GM19324 (cell line): ENCODE data around the gene PCSK6.

Experiments
- ATAC-seq: cut with Tn5 transposase; IDR thresholded peaks from one replicate; pipeline ENCODE4 v1.9.1; 2021; ENCODE audit warnings: mild to moderate bottlenecking, moderate library complexity; ENCODE audit not compliant: unreplicated experiment, low FRiP score

The PCSK6 gene

GRCh38 chr15:101320501-101321052 lies 168.9 kb downstream of the PCSK6 start:
- no peak for ATAC-seq

DNA sequence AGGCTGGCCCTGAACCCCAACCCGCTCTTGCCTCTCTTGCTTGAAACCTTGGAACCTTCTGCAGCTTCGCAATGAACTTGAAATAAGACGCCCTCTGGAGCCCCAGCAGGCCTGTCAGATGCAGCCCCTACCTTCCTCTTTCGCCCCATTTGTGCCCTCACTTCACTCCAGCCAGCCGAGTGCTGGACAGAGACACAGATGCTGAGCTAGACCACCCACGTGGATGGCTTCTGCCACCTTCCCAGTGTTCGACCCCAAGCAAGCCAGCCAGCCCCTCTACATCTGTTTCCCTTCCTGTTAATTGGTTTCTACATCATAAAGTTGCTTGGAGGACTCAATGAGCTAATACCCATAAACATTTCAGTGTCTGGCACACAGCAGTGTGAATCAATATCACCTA lies 170.7 kb downstream of the PCSK6 start:
- ATAC-seq, result no peak

DNA sequence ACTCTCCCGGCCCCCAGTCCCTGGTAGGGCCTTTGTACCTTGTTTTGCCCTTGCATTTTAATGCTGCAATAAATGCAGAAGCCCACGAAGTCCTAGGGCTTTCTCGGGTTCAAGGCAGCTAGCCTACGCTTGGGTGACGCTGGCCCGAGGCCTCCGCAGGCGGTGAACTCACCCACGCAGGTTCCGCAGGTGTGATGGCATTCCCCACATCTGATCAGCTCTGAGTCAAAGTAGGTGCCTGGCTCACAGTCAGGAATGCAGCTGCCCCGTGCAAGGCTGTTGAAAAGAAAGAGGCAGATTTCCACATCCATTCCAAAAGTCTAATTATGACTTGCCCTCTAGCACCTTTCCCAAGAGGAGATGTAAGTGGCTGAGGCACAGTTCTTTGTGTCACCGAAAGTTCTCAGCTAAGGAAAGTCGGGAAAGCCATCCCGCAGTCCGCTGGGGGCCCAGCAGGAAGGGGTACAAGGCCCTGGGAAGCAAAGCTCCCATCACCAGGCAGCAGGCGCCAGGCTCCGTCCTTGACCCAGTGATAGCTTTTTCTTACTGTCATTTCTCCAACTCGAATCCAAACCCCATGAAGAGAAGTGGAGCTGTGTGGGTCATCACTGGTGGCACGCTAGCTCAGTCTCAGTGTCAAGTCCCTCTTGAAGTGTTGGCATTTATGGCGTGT lies 171.2 kb downstream of the PCSK6 start:
- ATAC-seq, result no peak

DNA sequence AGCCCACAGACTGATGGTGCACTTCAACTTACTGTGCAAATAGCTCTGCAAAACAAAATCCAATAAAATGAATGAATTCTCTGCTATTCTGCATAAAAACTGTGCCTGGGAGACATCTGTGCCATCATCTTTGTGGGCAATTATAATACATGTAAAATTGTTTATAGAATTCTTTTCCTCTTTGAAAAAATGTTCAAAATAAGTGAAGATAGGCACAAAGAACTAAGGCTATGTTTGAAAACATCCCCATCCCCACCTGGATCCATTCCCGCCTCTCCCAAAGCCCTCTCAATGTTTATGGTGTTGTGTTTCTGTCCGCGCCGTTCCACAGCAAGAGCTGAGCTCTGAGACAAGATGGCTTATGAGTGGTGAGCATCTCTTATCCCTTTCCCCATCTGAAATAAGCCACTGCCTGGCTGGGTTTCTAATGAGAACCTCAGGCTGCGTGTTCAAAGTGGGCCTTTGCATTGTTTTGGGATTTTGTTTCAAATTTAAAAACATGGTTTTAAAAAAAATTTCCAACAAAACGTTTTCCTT lies 172.1 kb downstream of the PCSK6 start:
- ATAC-seq, result no peak

- ATAC-seq, result no peak
Measured at GRCh38 chr15:101316529-101316928, 173.0 kb downstream of the PCSK6 start.

- no peak for ATAC-seq
Measured at GRCh38 chr15:101315736-101316135, 173.8 kb downstream of the PCSK6 start.

DNA sequence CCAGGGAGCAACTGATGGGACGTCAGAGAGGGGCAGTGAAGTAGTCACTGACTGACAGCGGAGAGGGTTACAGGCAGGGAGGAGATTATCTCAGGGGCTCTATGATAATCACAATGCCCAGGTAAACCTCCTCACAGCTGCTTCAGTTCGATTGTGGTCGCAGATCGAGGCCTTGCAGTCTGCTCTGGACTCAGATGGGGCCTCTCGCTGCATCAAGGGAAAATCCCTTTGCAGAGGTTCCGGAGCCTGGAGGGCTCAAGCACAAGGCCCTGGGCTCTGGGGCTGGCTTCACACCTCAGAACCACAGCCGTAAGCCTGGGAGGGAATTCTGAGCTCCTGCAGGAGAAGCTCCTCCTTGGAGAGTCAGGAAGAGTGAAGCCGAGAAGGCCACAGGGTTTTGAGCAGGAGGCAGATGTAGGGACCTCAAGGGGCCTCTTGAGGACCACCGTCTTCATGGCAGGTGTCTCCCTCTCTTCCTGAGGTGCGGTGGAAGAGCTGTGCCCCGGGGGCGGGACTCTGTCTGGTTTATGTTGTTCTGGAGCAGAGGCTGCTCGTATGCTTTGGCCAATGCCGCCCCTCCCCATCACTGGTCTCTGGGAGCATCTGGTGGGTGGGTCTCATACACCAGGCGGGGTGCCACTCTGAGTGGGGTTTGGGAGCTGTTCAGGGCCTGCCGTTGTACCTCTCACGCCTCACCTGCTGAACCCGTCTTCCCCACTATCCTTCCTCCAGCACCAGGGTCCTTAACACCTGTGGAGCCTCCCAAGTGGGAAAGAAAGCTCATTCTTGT lies 175.0 kb downstream of the PCSK6 start:
- no peak for ATAC-seq

DNA sequence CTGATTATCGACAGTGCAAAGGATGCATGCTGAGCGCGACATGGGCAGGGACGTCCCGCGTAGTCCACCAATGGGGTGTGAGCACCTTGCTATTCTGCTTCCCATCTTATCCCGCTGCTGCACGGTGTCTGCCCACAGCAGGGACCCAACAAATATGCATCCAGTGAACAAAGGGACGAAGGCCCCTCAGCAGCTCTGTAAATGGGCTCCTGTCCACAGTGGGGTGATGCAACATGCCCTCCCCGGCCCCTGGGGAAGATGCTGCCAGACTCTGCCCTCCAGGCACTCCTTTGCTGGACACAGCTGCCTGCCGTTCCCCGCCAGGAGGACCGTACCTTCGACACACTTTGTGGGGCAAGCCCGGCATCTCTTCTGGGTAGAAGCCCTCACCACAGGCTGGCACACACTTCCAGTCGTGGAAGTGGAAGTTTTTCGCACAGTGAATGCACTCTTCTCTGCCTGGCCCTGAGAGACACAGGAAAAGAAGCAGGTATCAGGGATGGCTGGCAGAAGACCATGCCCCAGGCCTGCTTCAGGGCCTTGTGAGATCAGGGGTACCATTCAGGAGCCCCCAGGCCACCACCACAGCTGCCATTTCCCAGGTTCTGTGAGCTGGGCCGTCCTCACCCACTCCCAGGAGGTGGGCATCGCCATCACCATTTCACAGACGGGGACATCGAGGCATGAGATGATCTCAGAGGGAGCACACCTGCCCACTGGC lies 176.3 kb downstream of the PCSK6 start:
- ATAC-seq, result no peak

DNA sequence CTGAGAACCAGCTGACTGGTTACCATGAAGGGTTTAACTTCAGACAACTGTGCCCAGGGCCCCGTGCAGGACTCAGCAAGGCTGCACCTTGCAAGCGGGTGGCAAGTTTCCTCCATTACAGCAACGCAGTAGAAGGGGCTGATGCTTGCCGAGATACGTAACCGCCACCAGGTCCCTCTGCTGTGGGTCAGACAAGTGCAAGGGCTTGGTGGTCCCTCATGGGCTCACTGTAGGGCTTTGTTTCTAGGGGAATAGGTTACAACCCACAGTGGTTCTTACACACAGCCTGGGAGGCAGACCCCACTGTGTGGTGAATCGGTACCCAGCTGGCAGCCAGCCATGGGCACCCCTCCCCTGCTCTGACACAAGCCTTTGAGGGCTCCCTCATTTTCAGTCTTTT lies 179.0 kb downstream of the PCSK6 start:
- ATAC-seq, result no peak

DNA sequence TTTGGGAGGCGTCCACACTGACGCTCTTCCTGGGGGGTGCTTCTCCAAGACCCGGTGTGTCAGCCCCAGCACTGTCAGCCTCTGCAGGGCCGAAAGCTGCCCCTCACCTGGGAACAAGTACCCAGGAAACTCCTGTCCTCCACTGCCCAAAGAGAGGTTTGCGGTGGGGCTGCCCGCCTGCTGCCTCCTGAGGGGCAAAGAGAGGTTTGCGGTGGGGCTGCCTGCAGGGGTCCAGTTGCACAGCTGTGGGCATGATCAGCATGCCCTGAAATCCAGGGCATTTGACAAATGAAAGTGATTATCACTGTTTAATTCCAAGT lies 179.4 kb downstream of the PCSK6 start:
- ATAC-seq, result no peak

DNA sequence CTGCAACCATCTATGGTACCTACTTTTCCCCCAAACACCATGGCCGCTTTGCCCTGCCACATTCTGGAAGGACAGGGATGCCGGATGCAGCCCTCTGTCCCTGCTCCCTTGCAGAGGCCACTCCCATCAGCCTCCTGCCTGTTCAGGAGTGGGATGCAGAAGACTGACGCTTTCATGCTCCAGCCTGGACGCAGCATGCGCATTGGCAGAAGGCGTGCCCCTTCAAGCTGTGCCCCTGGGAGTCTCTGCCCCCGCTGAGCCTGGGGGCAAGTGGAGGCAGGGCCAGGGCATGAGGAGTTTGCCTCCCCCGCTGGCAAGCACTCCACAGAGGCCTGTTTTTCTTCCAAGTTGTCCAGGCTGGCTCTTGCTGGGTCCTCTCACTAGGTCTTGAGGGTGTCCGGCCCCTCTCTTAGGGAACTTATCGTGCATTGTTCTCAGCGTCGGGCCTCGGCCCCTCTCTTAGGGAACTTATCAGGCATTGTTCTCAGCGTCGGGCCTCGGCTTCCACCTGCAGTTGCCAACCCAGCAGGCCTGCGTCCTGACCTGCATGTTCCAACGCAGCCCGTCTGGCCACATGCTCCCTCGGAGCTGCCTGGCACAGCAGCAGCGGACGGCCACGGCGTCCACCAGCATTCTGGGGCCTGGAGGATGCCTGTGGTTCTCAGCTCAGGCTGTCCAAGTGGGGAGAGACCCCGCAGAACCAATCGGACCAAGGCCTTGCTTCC lies 179.9 kb downstream of the PCSK6 start:
- ATAC-seq, result no peak

DNA sequence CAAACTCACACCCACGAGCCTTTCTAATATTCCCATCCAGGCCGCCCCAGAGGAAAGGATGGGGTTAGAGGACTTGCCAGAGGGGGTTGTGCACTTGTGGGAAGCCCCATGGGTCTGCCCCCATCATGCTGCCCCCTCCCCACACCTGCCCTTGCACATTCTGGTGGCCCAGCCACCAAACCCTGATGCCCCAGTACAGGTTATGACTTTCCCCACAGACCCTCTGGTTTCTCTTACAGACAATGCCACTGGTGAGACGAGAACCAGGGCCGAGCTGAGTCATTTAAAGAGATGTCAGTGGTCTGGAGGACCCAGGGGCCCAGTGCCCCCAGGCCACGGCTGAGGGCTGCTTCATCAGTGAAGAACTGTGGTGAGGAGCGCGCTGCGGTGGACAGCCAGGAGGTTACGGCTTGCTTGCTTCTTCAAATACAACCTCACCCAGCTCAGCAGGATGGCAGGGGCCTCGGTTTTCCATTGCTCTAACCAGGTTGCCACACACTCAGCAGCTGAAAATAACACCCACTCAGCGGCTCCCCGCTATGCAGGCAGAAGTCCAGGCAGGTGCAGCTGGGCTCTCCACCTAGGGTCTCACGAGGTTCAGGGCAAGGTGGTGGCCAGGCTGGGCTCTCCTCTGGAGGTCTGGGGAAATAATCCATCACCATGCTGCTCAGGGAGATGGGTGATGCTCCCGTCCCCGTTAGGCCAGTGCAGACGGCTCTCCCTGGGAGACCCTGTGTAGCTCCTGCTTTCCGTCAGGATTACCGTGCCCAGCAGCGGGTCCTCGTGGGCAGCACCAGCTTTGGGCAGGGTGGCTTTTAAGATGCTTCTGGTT lies 180.7 kb downstream of the PCSK6 start:
- ATAC-seq, result no peak

DNA sequence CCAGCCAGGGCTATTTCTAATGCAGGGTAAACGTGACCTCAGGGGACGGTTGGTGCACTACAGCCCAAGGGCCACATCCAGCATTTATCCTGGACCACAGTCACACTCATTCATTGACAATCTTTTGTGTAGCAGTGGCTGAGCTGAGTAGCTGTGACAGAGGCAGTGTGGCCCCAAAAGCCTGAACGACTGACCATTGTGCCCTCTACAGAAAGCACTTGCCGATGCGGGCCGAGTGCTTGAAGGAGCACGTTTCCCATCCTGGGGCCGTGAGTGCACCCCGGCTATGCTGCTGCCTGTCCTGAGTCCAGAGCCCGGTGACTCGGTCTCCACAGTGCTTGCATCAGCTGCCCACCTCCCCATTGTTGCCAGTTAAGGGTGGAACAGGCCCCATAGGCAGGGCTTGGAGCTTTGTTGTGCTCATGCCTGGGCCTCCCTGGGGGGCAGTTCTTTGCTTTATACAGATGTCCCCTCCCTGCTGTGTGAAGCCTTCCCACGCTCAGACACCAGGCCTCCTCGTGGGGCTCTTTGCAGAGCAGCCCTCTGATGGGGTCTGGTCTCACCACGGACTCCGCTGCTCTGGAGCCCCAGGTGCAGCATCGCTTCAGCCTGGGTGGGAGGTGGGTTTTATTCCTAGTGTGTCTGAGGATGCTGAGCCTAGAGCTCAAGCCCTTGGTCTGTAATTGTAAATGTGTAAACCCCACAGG lies 181.5 kb downstream of the PCSK6 start:
- ATAC-seq, result no peak

DNA sequence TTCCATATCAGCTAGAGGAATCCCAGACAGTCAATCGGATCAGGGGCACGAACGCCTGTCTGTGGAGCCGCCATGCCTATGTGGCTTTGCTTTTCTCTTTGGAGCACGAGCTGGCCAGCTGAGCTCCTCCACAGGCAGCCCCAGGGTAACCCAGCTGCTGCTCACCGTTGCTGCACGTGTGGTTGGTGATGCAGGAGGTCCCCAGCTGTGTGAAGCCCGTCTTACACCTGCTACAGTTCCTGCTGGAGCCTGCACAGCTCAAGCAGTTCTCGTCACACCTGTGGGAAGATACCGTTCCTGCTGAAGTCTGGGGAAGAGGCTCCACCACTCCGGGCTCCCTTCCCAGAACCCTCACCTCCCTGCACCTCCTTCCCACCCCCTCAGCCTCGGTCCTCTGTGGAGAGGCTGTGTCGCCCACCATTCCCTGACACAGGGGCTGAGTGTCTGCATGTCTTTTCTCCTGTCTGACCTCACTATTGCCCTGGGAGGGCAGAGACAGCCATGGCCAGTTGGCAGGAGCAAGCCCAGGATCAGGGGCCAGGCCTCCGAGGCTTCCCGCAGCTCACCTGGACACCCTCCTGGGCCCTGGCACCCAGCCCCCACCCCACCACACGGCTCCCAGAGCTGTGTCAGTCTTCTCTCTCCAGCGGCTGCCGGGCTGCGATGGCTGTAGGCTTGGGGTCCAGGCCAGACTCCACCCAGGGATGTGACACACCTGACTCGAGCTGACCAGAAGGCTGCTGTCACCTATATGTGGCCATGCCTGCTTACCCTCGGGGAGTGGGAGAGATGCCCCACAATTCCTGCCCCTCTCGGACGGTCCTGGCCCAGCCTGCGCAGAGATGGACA lies 182.2 kb downstream of the PCSK6 start:
- ATAC-seq, result no peak

DNA sequence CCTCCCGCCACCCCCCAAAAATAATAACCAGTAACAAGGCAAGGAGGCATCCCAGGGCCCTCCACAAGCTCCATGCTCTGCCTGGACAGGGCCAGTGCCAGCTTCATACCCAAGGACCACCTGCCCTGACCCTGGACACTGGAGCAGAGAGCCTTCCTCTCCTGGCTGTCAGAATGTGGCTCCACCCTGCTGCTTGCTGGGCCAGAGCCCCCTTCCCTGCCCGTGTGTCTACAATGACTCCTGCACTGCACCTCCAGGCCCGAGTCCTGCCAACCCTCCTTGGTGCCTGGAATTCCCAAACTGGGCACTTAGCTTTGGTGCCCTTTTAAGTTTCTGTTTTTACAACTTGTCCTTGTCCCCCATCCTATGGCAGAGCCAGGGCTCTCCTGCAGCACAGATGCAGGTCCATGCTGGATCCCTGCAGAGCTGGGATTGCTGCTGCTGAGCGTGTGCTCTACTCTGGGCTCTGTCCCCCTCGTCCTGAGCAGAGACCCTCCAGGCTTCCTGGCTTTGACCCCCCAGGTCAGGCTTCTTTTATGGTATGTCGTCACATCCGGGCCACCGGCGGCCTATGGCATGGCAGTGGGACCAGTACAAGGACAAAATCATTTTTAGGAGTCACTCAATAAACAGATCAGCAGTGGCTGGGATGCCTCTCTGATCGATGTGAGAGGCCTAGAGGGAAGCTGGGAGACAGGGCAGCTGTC lies 183.0 kb downstream of the PCSK6 start:
- ATAC-seq, result no peak

DNA sequence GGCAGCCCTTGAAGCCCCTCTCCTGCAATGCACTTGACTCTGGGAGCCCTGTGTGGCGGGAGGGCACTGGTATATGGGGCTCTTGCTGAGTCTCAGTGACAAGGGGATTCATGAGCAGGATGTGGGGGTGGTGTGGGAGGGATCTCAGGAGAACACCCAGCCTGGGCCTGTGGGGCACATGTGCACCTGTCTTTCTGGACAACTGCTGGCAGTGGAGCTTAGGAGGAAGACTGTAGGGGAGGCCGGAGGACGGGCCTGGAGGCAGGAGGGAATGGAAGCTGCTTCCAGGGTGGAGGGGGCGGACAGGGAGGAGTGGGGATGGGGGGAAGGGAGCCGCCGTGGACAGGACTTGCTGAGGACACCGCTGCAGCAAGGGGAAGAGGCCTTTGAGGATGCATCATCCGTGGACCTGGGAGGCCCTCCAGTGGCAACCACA lies 183.7 kb downstream of the PCSK6 start:
- ATAC-seq, result no peak

- no peak for ATAC-seq
Measured at GRCh38 chr15:101303408-101303807, 186.1 kb downstream of the PCSK6 start.
